Thyroid gland (tissue), 4 donors: ENCODE measurements around the gene ALDH1L1.

ENCODE experiments used
- CTCF ChIP-seq, 6 experiments: fragments of 200-600 bp in 3 of 6; fragments of 450-650 bp in 3 of 6; sonication (generic) in 3 of 6; IDR thresholded peaks; one replicate each; pipeline ENCODE4 v1.5.1; 2016 to 2019; ENCODE audit warnings: antibody characterized with exemption in 6 of 6, mild to moderate bottlenecking in 2 of 6, inconsistent platforms in 1 of 6, moderate library complexity in 1 of 6
- POLR2A ChIP-seq, 2 donors: fragments of 450-650 bp; IDR thresholded peaks; one replicate each; pipeline ENCODE4 v1.6.1; 2017; ENCODE audit warnings: antibody characterized with exemption in 2 of 2, mild to moderate bottlenecking in 2 of 2, moderate library complexity in 1 of 2

DNA sequence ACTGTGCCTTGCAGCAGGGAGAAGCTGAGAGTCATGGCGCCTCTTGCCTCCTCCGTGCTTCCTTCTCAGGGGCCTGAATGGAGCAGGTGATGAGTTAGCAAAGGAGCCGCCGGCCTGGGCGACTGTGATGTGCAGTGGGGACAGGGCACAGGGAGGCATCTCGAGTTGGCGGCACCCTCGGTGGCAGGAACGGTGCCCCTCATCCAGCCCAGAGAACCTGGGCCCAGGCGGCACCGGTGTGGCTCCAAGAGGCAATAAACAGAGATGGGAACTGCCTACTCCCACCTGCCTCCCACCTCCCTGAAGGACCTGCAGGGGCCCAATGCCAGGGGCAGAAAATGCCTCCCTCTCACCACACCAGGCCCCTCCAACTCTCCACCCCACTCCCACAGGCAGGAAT is 102.6 kb downstream of the ALDH1L1 start:
- TF ChIP-seq CTCF (IDR thresholded peaks at IDR 0.05) (no peak), POLR2A (IDR thresholded peaks at IDR 0.05) (no peak)
